Measurements from ENCODE around the gene DLAT.
"Not testable (repeated sequence)": the region's sequence is repeated elsewhere in the genome, so short reads cannot be mapped to it uniquely, and the experiment has no call there.

Gene DLAT

GRCh38 chr11:112005422-112006094, 19.6 kb upstream of the DLAT start:
- DNase-seq: no peak

GRCh38 chr11:112006095-112006441, 19.1 kb upstream of the DLAT start:
- not testable (repeated sequence) for DNase-seq

GRCh38 chr11:112011451-112011850, 13.8 kb upstream of the DLAT start:
- DNase-seq: not testable (repeated sequence)

GRCh38 chr11:112012874-112013273, 12.3 kb upstream of the DLAT start:
- no peak for DNase-seq

- DNase-seq: no peak
Measured at GRCh38 chr11:112013497-112014164, 11.6 kb upstream of the DLAT start.

GRCh38 chr11:112016088-112016764, 9.0 kb upstream of the DLAT start:
- no peak for DNase-seq

- DNase-seq: no peak
Measured at GRCh38 chr11:112016765-112017376, 8.3 kb upstream of the DLAT start.

GRCh38 chr11:112017538-112017937, 7.7 kb upstream of the DLAT start:
- no peak for DNase-seq

- DNase-seq: no peak
Measured at GRCh38 chr11:112019066-112019465, 6.1 kb upstream of the DLAT start.

GRCh38 chr11:112023104-112023503, 2.1 kb upstream of the DLAT start:
- no peak for DNase-seq

GRCh38 chr11:112024178-112024772, 933 bp upstream of the DLAT start:
- DNase-seq: no peak

GRCh38 chr11:112025707-112026106, 499 bp downstream of the DLAT start:
- no peak for DNase-seq

GRCh38 chr11:112026784-112027410, 1.7 kb downstream of the DLAT start:
- not testable (repeated sequence) for DNase-seq

GRCh38 chr11:112029460-112029859, 4.3 kb downstream of the DLAT start:
- no peak for DNase-seq

GRCh38 chr11:112033902-112034301, 8.7 kb downstream of the DLAT start:
- DNase-seq: no peak

GRCh38 chr11:112037527-112037926, 12.3 kb downstream of the DLAT start:
- DNase-seq: no peak

GRCh38 chr11:112042161-112042960, 17.2 kb downstream of the DLAT start:
- no peak for DNase-seq

GRCh38 chr11:112042961-112043304, 17.7 kb downstream of the DLAT start:
- no peak for DNase-seq

- DNase-seq: no peak
Measured at GRCh38 chr11:112044961-112045360, 19.8 kb downstream of the DLAT start.

GRCh38 chr11:112046647-112047046, 21.4 kb downstream of the DLAT start:
- DNase-seq: not testable (repeated sequence)

- DNase-seq: not testable (repeated sequence)
Measured at GRCh38 chr11:112048256-112048655, 23.0 kb downstream of the DLAT start.

- DNase-seq: no peak
Measured at GRCh38 chr11:112049777-112050176, 24.6 kb downstream of the DLAT start.
